A673 (cell line): ENCODE results near the gene USP17L27.
A peak's percentile ranks its signal among the peaks of the same experiment; 100 is the strongest.
"Not testable (repeated sequence)": the region's sequence is repeated elsewhere in the genome, so short reads cannot be mapped to it uniquely, and the experiment has no call there.

Source experiments
- CTCF ChIP-seq: fragments of 300-800, 200-600 bp; sonication (generic); conservative IDR thresholded peaks from 2 replicates; pipeline ENCODE4 v1.5.1; 2017; ENCODE audit warnings: low read depth, mild to moderate bottlenecking, antibody characterized with exemption, low read length, moderate library complexity, mixed read lengths
- EZH2 ChIP-seq: fragments of 200-600 bp; sonication (generic); IDR thresholded peaks from 2 replicates; pipeline ENCODE4 v1.6.1; 2017; ENCODE audit warnings: borderline replicate concordance, low read depth, mild to moderate bottlenecking, mixed read lengths, antibody characterized with exemption, low read length; ENCODE audit not compliant: poor library complexity, severe bottlenecking

GRCh38 chr4:9381012-9381534 is 37.1 kb downstream of the USP17L27 start:
- peak; percentile 41; the same call in 1 of the 2 replicates for TF ChIP-seq CTCF
- TF ChIP-seq EZH2: not testable (repeated sequence)
